Measurements from ENCODE around the gene NCAN. TPM values are rescaled to one million over a fixed set of nuclear protein-coding genes. Genes with fewer than 3 reads are reported as not detected.

NCAN gene
- total RNA-seq, 1 experiment from 2014 or later: 0.15 TPM

GRCh38 chr19:19274716-19275565 is 63.2 kb downstream of the NCAN start:
- no peak overlapping the region for H2AFZ ChIP-seq (ENCODE audit: low read length)
- no peaks in the 10 kb centered on the region for H3F3A ChIP-seq (ENCODE audit: low read length, unreplicated experiment)
- H3K36me3 ChIP-seq (ENCODE audit: low read depth, low read length): peaks cover 11% of the 10 kb centered on the region
- DNase-seq (no peak), ATAC-seq (no peak; the same call in 1 of the 2 replicates)
- no peak overlapping the region for H3K9ac ChIP-seq (ENCODE audit: low read length)
- intact Hi-C loops (cut with micrococcal nuclease): no loop called here
- ChIA-PET POLR2A (ENCODE audit: unreplicated experiment) (no interaction called here), CTCF (no interaction called here)
- H3K9me2 ChIP-seq (replicated peaks; ENCODE audit: low read length): no peaks in the 10 kb centered on the region
- no peaks in the 10 kb centered on the region for H3K27me3 ChIP-seq (ENCODE audit: low read length)
- H3K4me3 ChIP-seq (ENCODE audit: low read length): no peak overlapping the region
- H4K20me1 ChIP-seq (ENCODE audit: low read length): no peaks in the 10 kb centered on the region
- TF ChIP-seq EZH2phosphoT487 (IDR thresholded peaks at IDR 0.05; ENCODE audit: borderline replicate concordance, low read length): no peak
- no peak overlapping the region for H3K4me2 ChIP-seq (ENCODE audit: low read length)
- no peaks in the 10 kb centered on the region for H3K4me1 ChIP-seq (ENCODE audit: insufficient read depth, low read length)
- no peaks in the 10 kb centered on the region for H3K79me2 ChIP-seq (ENCODE audit: low read length)
- no peak overlapping the region for H3K27ac ChIP-seq (ENCODE audit: low read length)
- BruUV-seq (replicated peaks): no TSS peak
- H3K9me3 ChIP-seq (ENCODE audit: low read length): no peaks in the 10 kb centered on the region

GRCh38 chr19:19276386-19276785 is 64.6 kb downstream of the NCAN start:
- intact Hi-C loops (cut with micrococcal nuclease): no loop called here
- no peak for TF ChIP-seq EZH2 (IDR thresholded peaks at IDR 0.05; ENCODE audit: low read length, unreplicated experiment)
- no peak for TF ChIP-seq CTCF (conservative IDR thresholded peaks at IDR 0.05; ENCODE audit: low read depth, low read length)
- Histone ChIP-seq H3K4me2 (ENCODE audit: low read length) (no peak overlapping the region), H3K36me3 (ENCODE audit: low read depth, low read length) (peaks cover 11% of the 10 kb centered on the region), H2AFZ (ENCODE audit: low read length) (no peak overlapping the region), H3K4me1 (ENCODE audit: insufficient read depth, low read length) (no peaks in the 10 kb centered on the region), H3K27ac (ENCODE audit: low read length) (no peak overlapping the region), H3K27me3 (ENCODE audit: low read length) (no peaks in the 10 kb centered on the region), H3K9me2 (replicated peaks; ENCODE audit: low read length) (no peaks in the 10 kb centered on the region), H3K79me2 (ENCODE audit: low read length) (no peaks in the 10 kb centered on the region), H3F3A (ENCODE audit: low read length, unreplicated experiment) (no peaks in the 10 kb centered on the region), H3K4me3 (ENCODE audit: low read length) (no peak overlapping the region), H3K9me3 (ENCODE audit: low read length) (no peaks in the 10 kb centered on the region), H3K9ac (ENCODE audit: low read length) (no peak overlapping the region), H4K20me1 (ENCODE audit: low read length) (no peaks in the 10 kb centered on the region)
- ChIA-PET POLR2A (ENCODE audit: unreplicated experiment) (no interaction called here), CTCF (no interaction called here)
- BruUV-seq (replicated peaks): no TSS peak
- DNase-seq: no peak
- no peak for ATAC-seq

GRCh38 chr19:19276851-19277250 is 65.1 kb downstream of the NCAN start:
- intact Hi-C loops (cut with micrococcal nuclease): no loop called here
- no peaks in the 10 kb centered on the region for H3K9me3 ChIP-seq (ENCODE audit: low read length)
- no TSS peak for BruUV-seq (replicated peaks)
- no peak overlapping the region for H3K4me3 ChIP-seq (ENCODE audit: low read length)
- H3K27ac ChIP-seq (ENCODE audit: low read length): no peak overlapping the region
- H3K4me2 ChIP-seq (ENCODE audit: low read length): no peak overlapping the region
- peaks cover 11% of the 10 kb centered on the region for H3K36me3 ChIP-seq (ENCODE audit: low read depth, low read length)
- TF ChIP-seq CTCF (conservative IDR thresholded peaks at IDR 0.05; ENCODE audit: low read depth, low read length): no peak
- no peak for TF ChIP-seq EZH2phosphoT487 (IDR thresholded peaks at IDR 0.05; ENCODE audit: borderline replicate concordance, low read length)
- TF ChIP-seq EZH2 (IDR thresholded peaks at IDR 0.05; ENCODE audit: low read length, unreplicated experiment): no peak
- no peaks in the 10 kb centered on the region for H3K9me2 ChIP-seq (replicated peaks; ENCODE audit: low read length)
- no peak for DNase-seq
- ChIA-PET POLR2A (ENCODE audit: unreplicated experiment) (no interaction called here), CTCF (no interaction called here)
- H3K9ac ChIP-seq (ENCODE audit: low read length): no peak overlapping the region
- H3K79me2 ChIP-seq (ENCODE audit: low read length): no peaks in the 10 kb centered on the region
- H3K27me3 ChIP-seq (ENCODE audit: low read length): no peaks in the 10 kb centered on the region
- ATAC-seq: no peak
- H3F3A ChIP-seq (ENCODE audit: low read length, unreplicated experiment): no peaks in the 10 kb centered on the region
- H4K20me1 ChIP-seq (ENCODE audit: low read length): no peaks in the 10 kb centered on the region
- H3K4me1 ChIP-seq (ENCODE audit: insufficient read depth, low read length): no peaks in the 10 kb centered on the region
- H2AFZ ChIP-seq (ENCODE audit: low read length): no peak overlapping the region

All from PC-3 (cell line).